Ectodermal cell (in vitro differentiated cells): Measurements from ENCODE around the gene GREB1.

Source experiments
- H3K27ac ChIP-seq: 2 replicates; pipeline ENCODE4 v1.7.0; 2013; ENCODE audit warnings: mild to moderate bottlenecking, low read depth, low read length; ENCODE audit not compliant: insufficient read depth, poor library complexity, severe bottlenecking
- H3K27me3 ChIP-seq: 2 replicates; pipeline ENCODE4 v1.7.0; 2013; ENCODE audit warnings: mild to moderate bottlenecking, low read length; ENCODE audit not compliant: insufficient read depth, control insufficient read depth, poor library complexity, severe bottlenecking
- H3K36me3 ChIP-seq: one replicate; pipeline ENCODE4 v1.7.0; 2013; ENCODE audit warnings: low read length; ENCODE audit not compliant: control insufficient read depth, insufficient read depth
- H3K4me1 ChIP-seq: one replicate; pipeline ENCODE4 v1.7.0; 2013; ENCODE audit warnings: low read length; ENCODE audit not compliant: control insufficient read depth, insufficient read depth
- H3K4me3 ChIP-seq: 2 replicates; pipeline ENCODE4 v1.7.0; 2013; ENCODE audit warnings: low read depth, low read length, control low read depth; ENCODE audit not compliant: insufficient read depth
- H3K9me3 ChIP-seq: 2 replicates; pipeline ENCODE4 v1.7.0; 2013; ENCODE audit warnings: mild to moderate bottlenecking, low read length, moderate library complexity; ENCODE audit not compliant: control insufficient read depth
- WGBS, 2 experiments: methylation state at CpG; one replicate each; pipeline ENCODE4 v1.1.7; 2013; ENCODE audit warnings: missing lambda C conversion rate in 2 of 2; 5-methylcytosine and 5-hydroxymethylcytosine counted together

GREB1 gene

DNA sequence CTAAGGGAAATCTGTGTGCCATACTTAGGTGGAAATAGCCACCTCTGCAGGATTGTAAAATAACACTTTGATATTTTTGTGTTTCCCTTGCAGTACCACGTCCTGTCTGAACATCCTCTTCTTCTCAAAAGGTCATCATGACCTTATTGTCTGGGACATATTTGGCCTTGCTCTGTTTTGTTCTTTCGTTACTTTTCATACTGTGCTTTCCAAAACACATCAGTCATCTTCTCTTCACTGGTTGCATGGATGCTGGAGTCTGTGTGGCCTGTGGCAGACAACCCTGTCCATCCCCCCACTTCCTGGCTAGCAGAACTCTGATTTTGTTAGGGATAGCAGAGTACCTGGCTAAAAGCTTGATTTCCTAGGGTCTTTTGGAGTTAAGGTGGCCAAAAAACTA is 9.4 kb upstream of the GREB1 start:
- Histone ChIP-seq H3K9me3 (no peaks in the 10 kb centered on the region), H3K36me3 (peaks cover 13% of the 10 kb centered on the region), H3K27me3 (no peaks in the 10 kb centered on the region), H3K27ac (no peak overlapping the region), H3K4me3 (no peak overlapping the region), H3K4me1 (no peaks in the 10 kb centered on the region)
- 93 to 95% methylated on average over 2 of the region's 2 CpGs for WGBS, 2 experiments

DNA sequence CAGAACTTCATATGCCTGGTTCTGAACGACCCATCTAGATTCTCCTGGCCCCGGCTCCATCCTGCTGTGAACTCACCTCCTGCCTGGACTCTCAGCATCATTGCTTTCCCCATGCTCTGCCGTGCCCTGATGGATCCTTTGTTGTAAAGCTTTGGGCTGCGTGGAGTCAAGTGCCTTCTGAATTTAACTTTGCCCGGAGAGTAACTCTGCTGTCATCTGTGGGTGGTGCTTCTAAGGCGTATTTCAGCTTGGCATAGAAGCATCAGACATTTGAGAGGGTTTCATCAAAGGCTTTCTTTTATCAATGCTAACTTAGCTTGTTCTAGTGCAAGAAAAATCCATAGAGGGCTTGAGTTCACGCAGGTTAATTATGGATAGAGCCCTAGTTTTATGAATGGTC is 8.1 kb upstream of the GREB1 start:
- Histone ChIP-seq H3K27me3 (no peaks in the 10 kb centered on the region), H3K4me1 (no peaks in the 10 kb centered on the region), H3K36me3 (peaks cover 7% of the 10 kb centered on the region), H3K4me3 (no peak overlapping the region), H3K9me3 (no peaks in the 10 kb centered on the region), H3K27ac (no peak overlapping the region)
- 90 to 93% methylated on average over 7 of the region's 7 CpGs for WGBS, 2 experiments

DNA sequence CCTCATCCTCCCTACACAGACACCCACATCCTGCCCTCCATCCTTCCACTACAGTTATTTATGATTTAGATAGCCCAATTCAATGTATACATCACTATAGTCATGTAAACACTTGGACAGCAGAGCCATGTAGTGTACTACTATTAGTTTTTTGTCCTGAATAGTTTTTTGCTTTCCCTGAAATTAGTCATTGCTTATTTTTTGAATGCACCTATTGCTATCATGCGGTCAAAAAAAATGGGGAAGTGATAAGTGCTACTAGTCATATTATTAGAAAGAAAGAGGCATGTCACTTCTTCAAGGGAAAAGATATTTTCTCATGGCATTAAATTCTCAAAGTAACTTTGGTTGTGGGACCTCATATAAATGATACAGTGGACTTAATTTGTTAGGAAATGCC is 6.8 kb upstream of the GREB1 start:
- H3K4me1 ChIP-seq = no peaks in the 10 kb centered on the region
- peaks cover 5% of the 10 kb centered on the region for H3K36me3 ChIP-seq
- WGBS, 2 experiments = 100% methylated on average over 1 of the region's 1 CpG
- H3K27ac ChIP-seq = no peak overlapping the region
- H3K4me3 ChIP-seq = no peak overlapping the region
- no peaks in the 10 kb centered on the region for H3K9me3 ChIP-seq
- no peaks in the 10 kb centered on the region for H3K27me3 ChIP-seq

DNA sequence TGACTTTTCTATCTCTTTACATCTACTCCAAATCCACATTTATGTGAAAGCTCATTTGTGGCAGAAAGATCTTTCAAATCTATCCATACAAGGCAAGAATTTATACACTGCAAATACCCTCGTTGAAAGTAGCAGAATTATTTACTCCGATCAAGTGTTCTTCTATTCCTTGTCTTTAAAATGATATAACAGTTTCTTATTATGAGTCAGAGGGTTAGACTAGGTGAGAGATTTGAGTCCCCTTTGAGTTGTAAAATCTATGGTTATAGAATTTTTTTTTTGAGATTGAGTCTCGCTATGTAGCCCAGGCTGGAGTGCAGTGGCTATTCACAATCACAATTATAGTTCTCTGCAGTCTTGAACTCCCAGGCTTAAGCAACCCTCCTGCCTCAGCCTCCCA is 5.6 kb upstream of the GREB1 start:
- no peak overlapping the region for H3K4me3 ChIP-seq
- peaks cover 5% of the 10 kb centered on the region for H3K36me3 ChIP-seq
- no peaks in the 10 kb centered on the region for H3K27me3 ChIP-seq
- 93 to 100% methylated on average over 3 of the region's 3 CpGs for WGBS, 2 experiments
- no peaks in the 10 kb centered on the region for H3K4me1 ChIP-seq
- H3K9me3 ChIP-seq = no peaks in the 10 kb centered on the region
- H3K27ac ChIP-seq = no peak overlapping the region

DNA sequence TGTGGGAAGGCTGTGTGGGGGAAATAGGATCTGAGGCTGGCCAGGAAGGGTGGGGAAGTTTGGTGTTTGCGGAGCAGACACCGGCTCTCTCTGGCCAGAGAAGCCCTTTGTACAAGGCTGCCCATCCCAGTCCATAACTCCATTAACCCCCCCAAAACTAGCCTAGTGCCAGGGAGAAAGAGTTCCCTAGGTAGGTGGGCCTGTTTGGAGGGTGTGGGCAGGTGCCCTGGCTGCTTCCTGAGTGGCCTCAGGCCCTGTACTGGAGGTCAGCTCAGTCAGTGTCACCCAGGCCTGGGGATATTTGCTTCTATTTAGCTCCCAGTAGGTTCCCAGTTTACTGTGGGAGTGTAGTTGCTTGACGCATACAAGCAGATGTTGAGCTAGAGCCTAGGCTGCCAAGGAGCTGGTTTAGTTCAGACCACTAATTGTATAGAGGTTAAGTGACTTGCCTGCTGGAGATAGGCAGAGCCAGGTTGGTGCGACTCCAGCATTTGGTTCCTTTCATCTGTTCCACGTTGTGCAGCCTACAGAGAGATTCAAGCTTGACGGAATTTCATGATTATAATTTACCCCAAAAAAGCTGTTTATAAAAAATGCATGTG is 2.9 kb upstream of the GREB1 start:
- Histone ChIP-seq H3K4me1 (no peaks in the 10 kb centered on the region), H3K9me3 (no peaks in the 10 kb centered on the region), H3K36me3 (peaks cover 8% of the 10 kb centered on the region), H3K27ac (no peak overlapping the region), H3K4me3 (no peak overlapping the region), H3K27me3 (no peaks in the 10 kb centered on the region)
- 91 to 93% methylated on average over 4 to 6 of the region's 6 CpGs for WGBS, 2 experiments

DNA sequence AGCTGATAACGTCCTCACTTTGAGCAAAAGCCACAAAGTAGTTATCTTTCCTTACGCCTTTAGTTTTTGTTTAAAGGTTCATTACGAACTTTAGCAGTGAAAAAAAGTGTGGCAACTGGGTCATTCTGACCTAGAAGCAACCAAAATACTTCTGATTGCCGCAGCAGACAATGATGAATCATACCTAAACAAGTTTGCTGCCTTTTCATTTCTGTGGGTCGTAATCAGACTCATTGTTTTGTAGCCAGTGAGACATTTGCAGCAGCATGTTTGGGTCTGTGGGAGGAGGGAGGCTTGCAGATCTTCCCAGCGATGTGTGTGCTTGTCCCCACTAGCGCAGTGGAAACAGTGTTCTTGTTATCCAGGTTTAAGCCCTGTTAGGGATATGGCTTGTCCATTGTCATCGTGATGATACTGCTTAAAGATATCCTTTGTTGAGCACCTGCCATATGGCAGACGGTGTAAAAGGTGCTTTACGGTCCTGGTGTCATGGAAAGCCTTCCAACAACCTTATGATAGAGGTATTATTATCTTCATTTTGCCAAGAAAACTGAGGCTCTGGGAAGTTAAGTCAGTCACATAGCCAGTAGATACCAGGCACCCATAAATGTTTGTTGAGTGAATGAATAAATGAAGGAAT is 1.3 kb upstream of the GREB1 start:
- no peaks in the 10 kb centered on the region for H3K4me1 ChIP-seq
- no peak overlapping the region for H3K27ac ChIP-seq
- peaks cover 3% of the 10 kb centered on the region for H3K36me3 ChIP-seq
- H3K4me3 ChIP-seq = no peak overlapping the region
- no peaks in the 10 kb centered on the region for H3K27me3 ChIP-seq
- no peaks in the 10 kb centered on the region for H3K9me3 ChIP-seq
- WGBS, 2 experiments = 88 to 91% methylated on average over 10 of the region's 10 CpGs

DNA sequence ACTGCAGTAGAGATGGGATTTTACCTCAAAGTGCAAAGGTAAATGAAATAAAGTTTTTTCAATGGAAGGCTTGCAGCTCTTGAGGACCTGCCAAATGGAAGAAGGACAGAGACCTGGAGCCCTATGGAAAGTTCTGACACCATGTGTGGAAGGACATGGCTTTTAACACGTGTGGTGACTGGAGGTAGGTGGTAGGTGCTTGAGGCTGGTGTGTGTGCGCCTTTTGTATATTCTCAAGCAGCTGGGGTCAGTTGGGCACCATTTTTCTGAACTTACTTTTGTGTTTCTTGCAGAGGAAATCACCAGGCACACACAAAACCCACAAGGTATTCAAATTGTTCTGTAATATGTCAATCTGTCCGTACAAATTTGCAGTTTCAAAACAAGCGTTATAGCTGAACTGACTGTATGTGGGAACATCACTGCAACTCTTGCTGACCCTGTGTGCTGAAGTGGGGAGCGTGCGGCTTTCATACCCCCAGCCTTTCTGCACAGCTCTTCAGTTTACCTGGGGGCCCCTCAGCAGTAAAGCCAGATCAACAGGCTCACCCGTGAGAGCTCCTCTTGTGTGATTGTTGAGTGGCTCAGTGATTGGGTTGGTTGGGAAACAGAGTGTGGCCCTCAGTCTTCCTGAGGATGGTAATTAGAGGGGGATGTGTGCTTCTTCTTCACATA is 363 bp downstream of the GREB1 start:
- no peak overlapping the region for H3K4me3 ChIP-seq
- no peaks in the 10 kb centered on the region for H3K9me3 ChIP-seq
- H3K4me1 ChIP-seq = peaks cover 3% of the 10 kb centered on the region
- no peak overlapping the region for H3K27ac ChIP-seq
- 95% methylated on average over 7 of the region's 7 CpGs for WGBS, 2 experiments
- no peaks in the 10 kb centered on the region for H3K27me3 ChIP-seq
- H3K36me3 ChIP-seq = peaks cover 3% of the 10 kb centered on the region

DNA sequence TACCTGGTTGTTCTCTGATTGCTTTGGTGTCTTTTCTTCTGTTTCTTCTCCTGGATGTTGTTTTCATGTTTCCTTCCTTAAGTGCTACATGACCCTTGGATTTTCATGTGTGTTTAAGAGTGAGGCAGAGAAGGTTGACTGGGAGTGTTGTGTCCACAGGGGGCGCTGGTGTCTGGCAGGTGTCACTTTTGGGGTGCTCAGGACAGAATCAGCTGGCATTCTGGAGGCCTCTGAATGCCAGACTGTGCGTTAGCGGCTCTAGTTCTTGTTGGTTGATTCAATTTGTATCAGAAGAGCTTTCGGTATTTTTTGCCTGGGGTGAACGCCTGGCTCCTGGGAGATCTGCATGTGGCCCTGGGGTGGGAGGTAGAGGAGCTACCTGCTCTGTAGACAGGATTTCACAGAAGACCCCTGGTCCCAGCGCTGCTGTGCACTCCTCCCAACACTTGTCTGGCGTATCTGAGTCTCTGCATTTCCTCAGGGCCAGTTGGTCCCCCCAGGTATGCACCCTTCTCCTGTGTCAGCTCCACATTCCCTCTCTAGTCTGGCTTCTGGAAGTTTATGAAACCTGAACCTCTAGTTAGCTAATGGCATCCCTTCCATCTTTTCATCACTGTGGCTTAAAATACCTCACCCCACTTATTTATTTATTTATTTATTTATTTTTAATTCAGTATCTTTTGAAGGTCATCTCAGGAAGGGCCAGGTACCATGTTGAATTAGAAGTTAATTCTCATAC is 1.1 kb downstream of the GREB1 start:
- H3K27ac ChIP-seq = no peak overlapping the region
- H3K4me1 ChIP-seq = peaks cover 10% of the 10 kb centered on the region
- 82 to 86% methylated on average over 7 of the region's 7 CpGs for WGBS, 2 experiments
- no peak overlapping the region for H3K4me3 ChIP-seq
- peaks cover 3% of the 10 kb centered on the region for H3K36me3 ChIP-seq
- H3K9me3 ChIP-seq = no peaks in the 10 kb centered on the region
- no peaks in the 10 kb centered on the region for H3K27me3 ChIP-seq

DNA sequence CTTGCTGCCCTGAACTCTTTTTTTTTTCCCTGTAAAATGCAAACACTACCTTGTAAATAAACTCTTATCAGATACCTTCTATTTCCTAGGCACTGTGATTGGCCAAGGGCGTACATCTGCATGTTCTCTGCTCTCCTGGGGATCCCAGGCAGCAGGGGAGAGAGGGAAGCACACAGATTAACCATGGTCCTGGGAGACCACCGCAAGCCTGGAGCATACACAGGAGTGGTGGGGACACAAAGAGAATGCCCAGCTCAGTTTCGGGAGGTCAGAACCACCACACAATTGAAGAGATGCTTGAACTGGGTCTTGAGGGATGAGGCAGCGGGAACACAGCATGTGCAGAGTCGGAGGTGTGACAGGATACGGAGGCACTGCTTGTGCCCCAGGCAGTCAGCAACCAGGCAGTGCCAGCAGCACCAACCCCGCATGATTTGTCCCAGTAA is 2.1 kb downstream of the GREB1 start:
- H3K36me3 ChIP-seq = peaks cover 3% of the 10 kb centered on the region
- H3K27me3 ChIP-seq = no peaks in the 10 kb centered on the region
- 85 to 92% methylated on average over 7 of the region's 7 CpGs for WGBS, 2 experiments

DNA sequence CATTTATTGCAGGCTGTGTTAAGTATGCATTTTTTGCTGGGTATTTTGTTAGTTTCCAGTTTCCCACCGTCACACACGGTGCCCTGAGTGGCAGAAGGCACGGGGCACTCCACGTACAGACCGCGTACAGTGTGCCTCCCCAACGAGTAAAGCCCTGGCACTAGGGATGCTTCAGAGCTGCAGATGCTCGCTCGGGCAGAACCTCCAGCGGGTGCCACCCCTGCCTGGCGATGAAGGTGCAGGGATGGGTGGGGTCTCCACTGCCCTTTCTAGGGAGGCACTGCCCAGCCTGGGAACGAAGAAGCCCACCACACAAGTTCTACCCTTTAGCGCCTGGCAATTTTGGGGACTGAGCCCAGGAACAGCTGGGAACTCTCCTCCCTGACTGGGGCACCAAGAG is 4.1 kb downstream of the GREB1 start:
- no peaks in the 10 kb centered on the region for H3K9me3 ChIP-seq
- WGBS, 2 experiments = 95% methylated on average over 13 of the region's 13 CpGs
- H3K27ac ChIP-seq = no peak overlapping the region
- peaks cover 3% of the 10 kb centered on the region for H3K36me3 ChIP-seq
- H3K4me3 ChIP-seq = no peak overlapping the region
- no peaks in the 10 kb centered on the region for H3K27me3 ChIP-seq
- H3K4me1 ChIP-seq = peaks cover 33% of the 10 kb centered on the region

More for the DNA sequence above, 2.1 kb downstream of the GREB1 start:
- Histone ChIP-seq H3K9me3 (no peaks in the 10 kb centered on the region), H3K27ac (no peak overlapping the region), H3K4me1 (peaks cover 14% of the 10 kb centered on the region), H3K4me3 (no peak overlapping the region)
